Hepatocyte (in vitro differentiated cells): ENCODE data around the gene IL4I1. TPM values are rescaled to one million over a fixed set of nuclear protein-coding genes. Genes with fewer than 3 reads are reported as not detected.

Experiments
- DNase-seq: peaks from one replicate; pipeline ENCODE4 v3.0.0-alpha.2; 2016; ENCODE audit warnings: low spot score
- H2AFZ ChIP-seq: fragments of 200-600 bp; sonication (generic); 2 replicates; pipeline ENCODE4 v1.6.0; 2016; ENCODE audit warnings: antibody characterized with exemption, mild to moderate bottlenecking
- H3K27ac ChIP-seq: fragments of 200-600 bp; sonication (generic); 2 replicates; pipeline ENCODE4 v1.5.1; 2016; ENCODE audit warnings: mild to moderate bottlenecking
- H3K27me3 ChIP-seq: fragments of 200-600 bp; sonication (generic); 2 replicates; pipeline ENCODE4 v1.6.1; 2016
- H3K36me3 ChIP-seq: fragments of 200-600 bp; sonication (generic); replicated peaks from 2 replicates; pipeline ENCODE4 v1.5.1; 2016; ENCODE audit warnings: low read depth; ENCODE audit not compliant: insufficient read depth
- H3K4me1 ChIP-seq: fragments of 200-600 bp; sonication (generic); 2 replicates; pipeline ENCODE4 v1.5.1; 2016; ENCODE audit warnings: mild to moderate bottlenecking, moderate library complexity; ENCODE audit not compliant: insufficient read depth
- H3K4me2 ChIP-seq: fragments of 200-600 bp; sonication (generic); 2 replicates; pipeline ENCODE4 v1.6.0; 2016
- H3K4me3 ChIP-seq: fragments of 200-600 bp; sonication (generic); 2 replicates; pipeline ENCODE4 v1.5.1; 2016; ENCODE audit warnings: mild to moderate bottlenecking
- H3K79me2 ChIP-seq: fragments of 200-600 bp; sonication (generic); 2 replicates; pipeline ENCODE4 v1.6.0; 2017; ENCODE audit warnings: mild to moderate bottlenecking
- H3K9me2 ChIP-seq: fragments of 200-600 bp; sonication (generic); replicated peaks from 2 replicates; pipeline ENCODE4 v1.6.0; 2017; ENCODE audit warnings: mild to moderate bottlenecking; ENCODE audit not compliant: insufficient read depth
- H3K9me3 ChIP-seq: fragments of 200-600 bp; sonication (generic); 2 replicates; pipeline ENCODE4 v1.5.1; 2016; ENCODE audit warnings: low read depth, mild to moderate bottlenecking
- H4K20me1 ChIP-seq: fragments of 200-600 bp; sonication (generic); 2 replicates; pipeline ENCODE4 v1.6.0; 2016; ENCODE audit warnings: mild to moderate bottlenecking; ENCODE audit not compliant: insufficient read depth, poor library complexity, severe bottlenecking
- EZH2 ChIP-seq: fragments of 200-600 bp; sonication (generic); IDR thresholded peaks from 2 replicates; pipeline ENCODE4 v1.6.1; 2016; ENCODE audit warnings: antibody characterized with exemption, mild to moderate bottlenecking, borderline replicate concordance
- EZH2phosphoT487 ChIP-seq: fragments of 200-600 bp; sonication (generic); IDR thresholded peaks from one replicate; pipeline ENCODE4 v1.6.1; 2018; ENCODE audit warnings: antibody characterized with exemption, mild to moderate bottlenecking, low read depth, moderate library complexity; ENCODE audit not compliant: unreplicated experiment, severe bottlenecking
- WGBS: methylation state at CpG from one replicate; pipeline ENCODE4 v1.1.6; 2016; ENCODE audit warnings: low lambda C conversion rate; ENCODE audit errors: missing lambda C conversion rate; 5-methylcytosine and 5-hydroxymethylcytosine counted together
- polyA plus RNA-seq: library from polyadenylated mRNA; unstranded; fragments of >200 nt; fragmentation: Nextera tagmentation; extraction: Ambion mirVana; gene quantifications from 2 replicates; pipeline ENCODE4 v1.2.1, GENCODE V29; 2016
- total RNA-seq: library from RNA; depleted of rRNA; stranded (reverse); fragments of >200 nt; gene quantifications from 2 replicates; pipeline ENCODE4 v1.2.3, GENCODE V29; 2014
- TF ChIP-seq, protein P1 (sequence below): fragments of 200-600 bp; sonication (generic); IDR thresholded peaks from 2 replicates; pipeline ENCODE4 v1.5.1; 2016; ENCODE audit warnings: antibody characterized with exemption, mild to moderate bottlenecking; ENCODE audit not compliant: poor library complexity

Gene IL4I1
- total and polyA plus RNA-seq, 2 experiments from 2014 or later = 0.33 to 0.60 TPM

DNA sequence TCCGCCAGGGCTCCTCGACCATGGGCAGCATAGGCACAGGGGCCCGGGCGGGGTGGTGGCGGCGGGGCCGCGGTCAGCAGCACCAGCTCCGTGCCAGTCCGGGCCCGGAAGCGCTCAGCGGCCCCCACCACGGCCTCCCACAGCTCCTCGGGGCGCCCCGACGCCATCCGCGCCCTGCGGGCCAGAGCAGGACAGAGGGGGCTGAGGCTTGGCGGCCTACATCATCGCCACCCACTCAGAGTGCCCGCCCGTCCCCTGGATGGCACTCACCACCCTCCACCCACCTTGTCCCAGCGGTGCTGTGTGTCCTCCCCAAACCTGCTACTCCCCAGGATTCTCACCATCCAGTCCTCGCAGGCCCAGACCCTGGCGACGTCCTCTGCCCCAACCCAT is 23.6 kb downstream of the IL4I1 start:
- Histone ChIP-seq H3K4me2 (no peak overlapping the region), H3K9me2 (no peaks in the 10 kb centered on the region), H3K9me3 (no peaks in the 10 kb centered on the region), H3K36me3 (no peaks in the 10 kb centered on the region), H4K20me1 (no peaks in the 10 kb centered on the region), H2AFZ (no peak overlapping the region), H3K27ac (no peak overlapping the region), H3K4me1 (peaks cover 15% of the 10 kb centered on the region), H3K79me2 (peaks cover 34% of the 10 kb centered on the region), H3K4me3 (no peak overlapping the region), H3K27me3 (no peaks in the 10 kb centered on the region)
- no peak for DNase-seq
- TF ChIP-seq, protein P1, sequence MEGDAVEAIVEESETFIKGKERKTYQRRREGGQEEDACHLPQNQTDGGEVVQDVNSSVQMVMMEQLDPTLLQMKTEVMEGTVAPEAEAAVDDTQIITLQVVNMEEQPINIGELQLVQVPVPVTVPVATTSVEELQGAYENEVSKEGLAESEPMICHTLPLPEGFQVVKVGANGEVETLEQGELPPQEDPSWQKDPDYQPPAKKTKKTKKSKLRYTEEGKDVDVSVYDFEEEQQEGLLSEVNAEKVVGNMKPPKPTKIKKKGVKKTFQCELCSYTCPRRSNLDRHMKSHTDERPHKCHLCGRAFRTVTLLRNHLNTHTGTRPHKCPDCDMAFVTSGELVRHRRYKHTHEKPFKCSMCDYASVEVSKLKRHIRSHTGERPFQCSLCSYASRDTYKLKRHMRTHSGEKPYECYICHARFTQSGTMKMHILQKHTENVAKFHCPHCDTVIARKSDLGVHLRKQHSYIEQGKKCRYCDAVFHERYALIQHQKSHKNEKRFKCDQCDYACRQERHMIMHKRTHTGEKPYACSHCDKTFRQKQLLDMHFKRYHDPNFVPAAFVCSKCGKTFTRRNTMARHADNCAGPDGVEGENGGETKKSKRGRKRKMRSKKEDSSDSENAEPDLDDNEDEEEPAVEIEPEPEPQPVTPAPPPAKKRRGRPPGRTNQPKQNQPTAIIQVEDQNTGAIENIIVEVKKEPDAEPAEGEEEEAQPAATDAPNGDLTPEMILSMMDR = no peak
- TF ChIP-seq EZH2 = no peak
- no peak for TF ChIP-seq EZH2phosphoT487
- 99% methylated on average over 17 of the region's 29 CpGs for WGBS

DNA sequence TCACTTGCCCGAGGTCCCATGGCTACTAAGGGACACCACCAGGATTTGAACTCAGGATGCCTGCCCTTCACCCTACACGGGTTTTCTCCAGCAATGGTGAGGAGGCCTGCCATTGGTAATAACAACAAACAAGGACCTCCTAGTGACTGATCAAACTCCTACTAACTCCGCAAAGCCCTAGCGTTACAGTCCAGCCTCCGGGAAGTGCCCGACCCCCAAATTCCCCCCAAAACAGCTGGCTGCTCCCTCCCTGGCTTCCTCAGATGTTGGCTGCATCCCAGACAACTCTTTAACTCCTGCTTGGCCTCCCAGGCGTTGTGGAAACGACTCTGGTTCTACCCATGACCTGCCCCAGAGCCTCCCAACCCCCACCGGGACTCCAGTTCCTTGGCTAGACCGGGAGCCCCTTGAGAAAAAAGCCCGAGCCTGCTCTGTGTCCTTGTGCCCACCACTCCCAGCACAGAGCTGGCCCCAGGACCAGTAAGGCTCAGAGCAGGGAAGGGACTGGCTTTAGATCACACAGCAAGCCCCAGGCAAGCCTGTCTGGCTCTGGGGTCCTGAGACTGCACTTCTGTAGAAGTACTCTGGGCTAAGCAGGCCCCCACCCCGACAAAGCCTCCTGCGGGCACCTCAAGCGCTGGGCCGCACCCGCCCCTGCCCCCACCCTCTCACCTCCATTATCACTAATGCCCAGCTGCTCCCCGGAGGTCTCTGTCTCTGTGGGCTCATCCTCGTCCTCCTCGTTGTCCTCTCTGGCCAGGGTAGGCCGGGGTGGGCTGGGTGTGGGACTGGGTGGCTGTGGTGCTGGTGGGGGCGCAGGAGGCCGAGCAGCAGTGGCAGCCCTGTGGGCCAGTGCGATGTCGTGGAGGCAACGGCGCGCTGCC is 24.2 kb downstream of the IL4I1 start:
- Histone ChIP-seq H3K36me3 (no peaks in the 10 kb centered on the region), H3K4me3 (no peak overlapping the region), H2AFZ (no peak overlapping the region), H3K9me3 (no peaks in the 10 kb centered on the region), H3K27me3 (no peaks in the 10 kb centered on the region), H3K79me2 (peaks cover 34% of the 10 kb centered on the region), H3K9me2 (no peaks in the 10 kb centered on the region), H3K4me2 (no peak overlapping the region), H4K20me1 (no peaks in the 10 kb centered on the region), H3K4me1 (peaks cover 18% of the 10 kb centered on the region), H3K27ac (no peak overlapping the region)
- 91% methylated on average over 20 of the region's 27 CpGs for WGBS
- no peak for DNase-seq
- TF ChIP-seq EZH2 (no peak), EZH2phosphoT487 (no peak)
- TF ChIP-seq, protein P1 = no peak

DNA sequence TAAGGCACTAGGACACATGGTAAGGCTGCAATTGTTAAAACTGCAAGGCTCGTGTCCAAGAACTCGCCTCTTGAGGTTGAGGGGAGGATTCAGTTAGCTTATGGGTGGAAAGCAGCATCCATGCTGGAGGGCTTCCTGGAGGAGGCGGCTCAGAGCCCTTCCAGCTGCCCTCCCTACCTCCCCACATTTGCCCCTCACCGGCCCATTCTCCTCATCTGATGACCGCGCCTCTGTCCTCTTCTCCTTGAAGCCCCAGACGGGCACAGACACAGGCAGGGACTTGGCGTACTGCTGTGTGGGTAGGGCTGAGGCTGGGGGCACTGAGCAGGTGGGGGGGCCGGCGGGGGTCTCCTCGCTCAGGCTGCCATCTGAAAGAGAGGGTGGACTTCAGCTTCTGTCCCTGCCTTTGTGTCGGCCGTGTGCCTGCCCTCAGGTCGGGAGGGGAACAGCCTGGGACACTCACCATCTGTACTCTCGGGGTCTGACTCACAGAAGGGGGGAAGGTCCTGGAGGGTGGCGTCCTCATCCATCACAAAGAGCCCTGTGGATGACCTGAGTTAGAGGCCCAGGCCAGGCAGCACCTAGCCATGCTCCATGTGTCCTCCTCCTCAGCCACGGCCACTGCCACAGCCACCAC is 25.2 kb downstream of the IL4I1 start:
- peaks cover 36% of the 10 kb centered on the region for H3K79me2 ChIP-seq
- no peaks in the 10 kb centered on the region for H3K9me2 ChIP-seq
- H3K4me2 ChIP-seq = no peak overlapping the region
- no peak for DNase-seq
- H3K27ac ChIP-seq = no peak overlapping the region
- H2AFZ ChIP-seq = no peak overlapping the region
- 97% methylated on average over 12 of the region's 17 CpGs for WGBS
- H4K20me1 ChIP-seq = no peaks in the 10 kb centered on the region
- H3K4me3 ChIP-seq = no peak overlapping the region
- H3K36me3 ChIP-seq = no peaks in the 10 kb centered on the region
- H3K9me3 ChIP-seq = no peaks in the 10 kb centered on the region
- TF ChIP-seq, protein P1 = no peak
- TF ChIP-seq EZH2 (no peak), EZH2phosphoT487 (no peak)
- no peaks in the 10 kb centered on the region for H3K27me3 ChIP-seq
- peaks cover 21% of the 10 kb centered on the region for H3K4me1 ChIP-seq
